ENCODE data around the gene PGGHG. TPM values are rescaled to one million over a fixed set of nuclear protein-coding genes. Genes with fewer than 3 reads are reported as not detected.
A peak's percentile ranks its signal among the peaks of the same experiment; 100 is the strongest.

Gene PGGHG
- total and polyA plus RNA-seq, 10 of the 15 experiments (the other 5 are each of a cell fraction or from before 2014, with no cell fraction given) = 0.10 to 8.3 (median 1.8) TPM

GRCh38 chr11:313304-313786 lies 24.4 kb downstream of the PGGHG start (continued):
- 0 out of 2 replicates have a peak, but pooled peaks have one; percentile 23 for TF ChIP-seq HDGF (IDR thresholded peaks at IDR 0.05)
- no peak for TF ChIP-seq TAF1 (IDR thresholded peaks at IDR 0.05; ENCODE audit: borderline replicate concordance, low read depth, low read length)
- no peak for TF ChIP-seq SP1 (IDR thresholded peaks at IDR 0.05; ENCODE audit: low read depth, low read length)
- no peak for TF ChIP-seq RELA (IDR thresholded peaks at IDR 0.05; ENCODE audit: borderline replicate concordance, partially characterized antibody)
- no peak for TF ChIP-seq HDAC6 (IDR thresholded peaks at IDR 0.05; ENCODE audit: unreplicated experiment)
- no peak for TF ChIP-seq MYB (IDR thresholded peaks at IDR 0.05; ENCODE audit: borderline replicate concordance, low read depth, low read length)
- TF ChIP-seq CBX3 (IDR thresholded peaks at IDR 0.05; ENCODE audit: borderline replicate concordance, low read depth) = no peak
- TF ChIP-seq RB1 (IDR thresholded peaks at IDR 0.05; ENCODE audit: borderline replicate concordance) = no peak
- no peak for TF ChIP-seq IRF3 (IDR thresholded peaks at IDR 0.05)
- TF ChIP-seq NR2C1 (IDR thresholded peaks at IDR 0.05) = no peak
- no peak for TF ChIP-seq USF2 (IDR thresholded peaks at IDR 0.05; ENCODE audit: borderline replicate concordance, low read depth, low read length)
- TF ChIP-seq RBBP5 (conservative IDR thresholded peaks at IDR 0.05) = no peak
- no peak for TF ChIP-seq YY1 (IDR thresholded peaks at IDR 0.05; ENCODE audit: low read depth, low read length)
- no peak for TF ChIP-seq ZBED1 (IDR thresholded peaks at IDR 0.05; ENCODE audit: borderline replicate concordance)
- no peak for TF ChIP-seq SUZ12 (IDR thresholded peaks at IDR 0.05; ENCODE audit: unreplicated experiment)
- TF ChIP-seq TCF3 (IDR thresholded peaks at IDR 0.05; ENCODE audit: borderline replicate concordance, insufficient read depth, low read depth, low read length) = no peak
- no peak; a peak in 1 of 4 replicates for TF ChIP-seq IKZF2 (IDR thresholded peaks at IDR 0.05)
- TF ChIP-seq TCF12 (IDR thresholded peaks at IDR 0.05; ENCODE audit: low read depth, low read length) = no peak
- peak; percentile 61; the same call in 1 of the 2 replicates for TF ChIP-seq LARP7 (IDR thresholded peaks at IDR 0.05)
- no peak for TF ChIP-seq POU2F2 (IDR thresholded peaks at IDR 0.05; ENCODE audit: borderline replicate concordance, low read depth, low read length)
- no peak for TF ChIP-seq EZH2 (IDR thresholded peaks at IDR 0.05; ENCODE audit: borderline replicate concordance, control insufficient read depth, low read depth, low read length)
- TF ChIP-seq, protein P1, sequence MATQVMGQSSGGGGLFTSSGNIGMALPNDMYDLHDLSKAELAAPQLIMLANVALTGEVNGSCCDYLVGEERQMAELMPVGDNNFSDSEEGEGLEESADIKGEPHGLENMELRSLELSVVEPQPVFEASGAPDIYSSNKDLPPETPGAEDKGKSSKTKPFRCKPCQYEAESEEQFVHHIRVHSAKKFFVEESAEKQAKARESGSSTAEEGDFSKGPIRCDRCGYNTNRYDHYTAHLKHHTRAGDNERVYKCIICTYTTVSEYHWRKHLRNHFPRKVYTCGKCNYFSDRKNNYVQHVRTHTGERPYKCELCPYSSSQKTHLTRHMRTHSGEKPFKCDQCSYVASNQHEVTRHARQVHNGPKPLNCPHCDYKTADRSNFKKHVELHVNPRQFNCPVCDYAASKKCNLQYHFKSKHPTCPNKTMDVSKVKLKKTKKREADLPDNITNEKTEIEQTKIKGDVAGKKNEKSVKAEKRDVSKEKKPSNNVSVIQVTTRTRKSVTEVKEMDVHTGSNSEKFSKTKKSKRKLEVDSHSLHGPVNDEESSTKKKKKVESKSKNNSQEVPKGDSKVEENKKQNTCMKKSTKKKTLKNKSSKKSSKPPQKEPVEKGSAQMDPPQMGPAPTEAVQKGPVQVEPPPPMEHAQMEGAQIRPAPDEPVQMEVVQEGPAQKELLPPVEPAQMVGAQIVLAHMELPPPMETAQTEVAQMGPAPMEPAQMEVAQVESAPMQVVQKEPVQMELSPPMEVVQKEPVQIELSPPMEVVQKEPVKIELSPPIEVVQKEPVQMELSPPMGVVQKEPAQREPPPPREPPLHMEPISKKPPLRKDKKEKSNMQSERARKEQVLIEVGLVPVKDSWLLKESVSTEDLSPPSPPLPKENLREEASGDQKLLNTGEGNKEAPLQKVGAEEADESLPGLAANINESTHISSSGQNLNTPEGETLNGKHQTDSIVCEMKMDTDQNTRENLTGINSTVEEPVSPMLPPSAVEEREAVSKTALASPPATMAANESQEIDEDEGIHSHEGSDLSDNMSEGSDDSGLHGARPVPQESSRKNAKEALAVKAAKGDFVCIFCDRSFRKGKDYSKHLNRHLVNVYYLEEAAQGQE (IDR thresholded peaks at IDR 0.05; ENCODE audit: low read depth, low read length) = no peak
- no peak for TF ChIP-seq SMAD5 (IDR thresholded peaks at IDR 0.05; ENCODE audit: low read depth)
- no peak for TF ChIP-seq BRCA1 (IDR thresholded peaks at IDR 0.05; ENCODE audit: low read depth, low read length)
- TF ChIP-seq FOXK2 (IDR thresholded peaks at IDR 0.05) = no peak
- TF ChIP-seq CHD2 (IDR thresholded peaks at IDR 0.05; ENCODE audit: borderline replicate concordance, low read depth, low read length) = 0 out of 2 replicates have a peak, but pooled peaks have one; percentile 40
- TF ChIP-seq NR2F1 (conservative IDR thresholded peaks at IDR 0.05) = no peak
- no peak for TF ChIP-seq STAT3 (IDR thresholded peaks at IDR 0.05; ENCODE audit: low read depth, low read length)
- TF ChIP-seq ATF3 (IDR thresholded peaks at IDR 0.05; ENCODE audit: borderline replicate concordance, extremely low read depth, low read depth, low read length) = no peak

Measured in GM12878 (cell line).